ENCODE results near the gene SDS. TPM values are rescaled to one million over a fixed set of nuclear protein-coding genes. Genes with fewer than 3 reads are reported as not detected.

The SDS gene
- total RNA-seq, 1 experiment from 2014 or later = not detected

- no peak overlapping the region for H3K27ac ChIP-seq (ENCODE audit: low read length)
- H3K9ac ChIP-seq (ENCODE audit: low read length) = no peak overlapping the region
- 0 out of 2 replicates have a peak, but pooled peaks cover 5% of the 10 kb centered on the region for H4K20me1 ChIP-seq (ENCODE audit: insufficient read depth, low read depth, low read length)
- H3K27me3 ChIP-seq (ENCODE audit: low read length) = no peaks in the 10 kb centered on the region
- no peak overlapping the region for H3K4me2 ChIP-seq (ENCODE audit: low read depth, low read length, poor library complexity, severe bottlenecking)
- H3K79me2 ChIP-seq (ENCODE audit: low read length) = no peaks in the 10 kb centered on the region
- peaks cover 26% of the 10 kb centered on the region for H3K4me1 ChIP-seq (ENCODE audit: low read length)
- no peak overlapping the region for H2AFZ ChIP-seq (ENCODE audit: low read length)
- no peak for DNase-seq
- no peaks in the 10 kb centered on the region for H3K9me3 ChIP-seq (ENCODE audit: low read length)
- H3K36me3 ChIP-seq (ENCODE audit: insufficient read depth, low read length) = no peaks in the 10 kb centered on the region
- no peaks in the 10 kb centered on the region for H3K9me2 ChIP-seq (replicated peaks; ENCODE audit: insufficient read depth, low read length)
- no peak overlapping the region for H3K4me3 ChIP-seq (ENCODE audit: low read length)
These were observed 19.4 kb upstream of the SDS start for GRCh38 chr12:113422886-113423669.

DNA sequence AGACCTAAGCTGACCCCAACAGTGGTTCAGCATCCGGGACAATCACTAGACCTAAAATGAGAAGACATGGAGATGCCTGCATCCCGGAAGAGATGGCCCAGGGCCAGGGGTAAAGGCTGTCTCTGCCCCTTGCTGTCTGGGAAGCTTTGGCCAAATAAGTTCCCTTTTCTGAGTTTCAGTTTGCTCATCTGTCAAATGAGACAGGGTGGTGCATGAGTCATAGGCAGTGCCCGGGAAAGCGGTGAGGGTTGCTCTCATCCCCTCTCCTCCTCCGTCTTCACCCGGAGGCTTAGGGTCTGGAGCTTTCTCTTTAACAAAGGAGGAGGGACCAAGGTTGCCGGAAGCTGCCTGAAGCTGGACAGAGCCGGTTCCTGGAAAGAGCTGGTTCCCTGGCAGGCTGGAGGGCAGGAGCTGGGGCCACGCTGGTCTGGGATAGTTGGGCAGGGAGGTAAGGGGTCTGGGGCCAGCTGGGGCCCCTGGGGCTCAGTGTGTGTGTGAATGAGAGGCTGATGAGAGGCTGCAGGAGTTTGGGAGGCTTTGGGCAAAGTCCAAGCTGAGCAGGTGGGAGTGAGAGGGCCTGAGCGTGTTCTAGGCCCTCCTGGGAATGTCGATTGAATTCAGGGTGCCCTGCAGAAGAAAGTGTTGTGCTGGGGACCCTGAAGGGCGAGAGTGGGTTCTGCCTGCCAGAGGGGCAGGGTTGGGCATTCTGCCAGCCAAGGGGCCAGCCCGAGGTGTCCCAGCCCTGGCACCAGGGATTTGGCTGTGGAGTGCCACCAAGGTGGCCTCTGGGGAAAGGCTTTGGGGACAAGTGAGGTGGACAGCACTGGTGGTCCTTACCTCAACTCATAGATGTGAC lies 18.6 kb upstream of the SDS start, which contains the start of gene SDSL:
SDSL (plus strand) TSS at position 351 of the 856 bp plus-strand sequence. CDS start 5,603 bp downstream, outside the sequence.
- DNase-seq = peak; percentile 83
- H3K4me3 ChIP-seq (ENCODE audit: low read length) = no peak within 1 kb of the TSS; the same call in 1 of the 2 replicates

GRCh38 chr12:113420996-113421595 lies 17.4 kb upstream of the SDS start:
- Histone ChIP-seq H3K9me2 (replicated peaks; ENCODE audit: insufficient read depth, low read length) (no peaks in the 10 kb centered on the region), H2AFZ (ENCODE audit: low read length) (no peak overlapping the region), H3K9me3 (ENCODE audit: low read length) (no peaks in the 10 kb centered on the region), H3K27ac (ENCODE audit: low read length) (no peak overlapping the region), H3K79me2 (ENCODE audit: low read length) (no peaks in the 10 kb centered on the region), H3K27me3 (ENCODE audit: low read length) (no peaks in the 10 kb centered on the region), H3K36me3 (ENCODE audit: insufficient read depth, low read length) (no peaks in the 10 kb centered on the region), H3K4me2 (ENCODE audit: low read depth, low read length, poor library complexity, severe bottlenecking) (no peak overlapping the region), H4K20me1 (ENCODE audit: insufficient read depth, low read depth, low read length) (0 out of 2 replicates have a peak, but pooled peaks cover 5% of the 10 kb centered on the region), H3K9ac (ENCODE audit: low read length) (no peak overlapping the region), H3K4me3 (ENCODE audit: low read length) (no peak overlapping the region), H3K4me1 (ENCODE audit: low read length) (peaks cover 19% of the 10 kb centered on the region)
- DNase-seq = no peak

More for the DNA sequence above, 18.6 kb upstream of the SDS start, which contains the start of gene SDSL:
- H3K27me3 ChIP-seq (ENCODE audit: low read length) = no peaks in the 10 kb centered on the region
- H3K4me1 ChIP-seq (ENCODE audit: low read length) = peaks cover 26% of the 10 kb centered on the region
- H3K79me2 ChIP-seq (ENCODE audit: low read length) = no peaks in the 10 kb centered on the region
- no peaks in the 10 kb centered on the region for H3K9me2 ChIP-seq (replicated peaks; ENCODE audit: insufficient read depth, low read length)
- 0 out of 2 replicates have a peak, but pooled peaks cover 5% of the 10 kb centered on the region for H4K20me1 ChIP-seq (ENCODE audit: insufficient read depth, low read depth, low read length)
- no peaks in the 10 kb centered on the region for H3K36me3 ChIP-seq (ENCODE audit: insufficient read depth, low read length)
- no peak within 1 kb of the TSS for H3K9ac ChIP-seq (ENCODE audit: low read length)
- peak within 1 kb of the TSS; percentile 48 for H3K4me2 ChIP-seq (ENCODE audit: low read depth, low read length, poor library complexity, severe bottlenecking)
- H3K9me3 ChIP-seq (ENCODE audit: low read length) = no peaks in the 10 kb centered on the region
- H3K27ac ChIP-seq (ENCODE audit: low read length) = no peak within 1 kb of the TSS
- no peak within 1 kb of the TSS for H2AFZ ChIP-seq (ENCODE audit: low read length)

DNA sequence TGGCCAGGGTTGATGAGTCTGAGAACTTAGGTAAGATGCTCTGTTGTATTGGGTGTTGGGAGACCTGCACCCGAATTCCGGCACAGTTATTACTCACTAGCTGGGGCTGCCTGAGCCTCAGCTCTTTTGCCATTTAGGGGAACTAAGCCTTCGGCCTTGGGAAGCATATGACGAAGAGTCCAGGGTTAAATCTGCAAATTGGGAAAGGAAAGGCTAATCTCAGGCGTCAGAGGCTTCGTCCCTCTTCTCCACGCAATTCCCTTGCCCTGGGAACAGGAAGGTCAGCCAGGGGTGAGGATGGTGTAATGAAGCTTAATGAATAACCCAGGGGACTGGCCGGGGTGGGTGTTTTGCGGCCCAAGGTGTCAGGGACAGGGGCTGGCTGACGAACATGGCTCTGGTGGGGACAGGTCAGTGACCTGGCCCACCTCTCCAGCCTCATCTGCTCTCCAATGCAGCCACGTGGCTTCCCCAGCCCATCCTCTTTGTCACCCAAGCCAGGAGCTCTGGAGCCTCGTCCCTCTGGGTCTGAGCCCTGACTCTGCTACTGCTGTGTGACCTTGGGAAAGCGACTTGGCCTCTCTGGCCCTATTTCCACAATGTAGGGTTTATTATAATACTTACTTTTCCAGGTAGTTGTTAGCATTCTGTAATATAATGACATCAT lies 14.7 kb upstream of the SDS start:
- Histone ChIP-seq H4K20me1 (ENCODE audit: insufficient read depth, low read depth, low read length) (0 out of 2 replicates have a peak, but pooled peaks cover 5% of the 10 kb centered on the region), H3K27me3 (ENCODE audit: low read length) (no peaks in the 10 kb centered on the region), H3K9me2 (replicated peaks; ENCODE audit: insufficient read depth, low read length) (no peaks in the 10 kb centered on the region), H3K27ac (ENCODE audit: low read length) (no peak overlapping the region), H3K9me3 (ENCODE audit: low read length) (no peaks in the 10 kb centered on the region), H2AFZ (ENCODE audit: low read length) (no peak overlapping the region), H3K4me3 (ENCODE audit: low read length) (no peak overlapping the region), H3K4me2 (ENCODE audit: low read depth, low read length, poor library complexity, severe bottlenecking) (no peak overlapping the region), H3K36me3 (ENCODE audit: insufficient read depth, low read length) (no peaks in the 10 kb centered on the region), H3K79me2 (ENCODE audit: low read length) (no peaks in the 10 kb centered on the region), H3K9ac (ENCODE audit: low read length) (no peak overlapping the region), H3K4me1 (ENCODE audit: low read length) (peaks cover 13% of the 10 kb centered on the region)
- DNase-seq = no peak

DNA sequence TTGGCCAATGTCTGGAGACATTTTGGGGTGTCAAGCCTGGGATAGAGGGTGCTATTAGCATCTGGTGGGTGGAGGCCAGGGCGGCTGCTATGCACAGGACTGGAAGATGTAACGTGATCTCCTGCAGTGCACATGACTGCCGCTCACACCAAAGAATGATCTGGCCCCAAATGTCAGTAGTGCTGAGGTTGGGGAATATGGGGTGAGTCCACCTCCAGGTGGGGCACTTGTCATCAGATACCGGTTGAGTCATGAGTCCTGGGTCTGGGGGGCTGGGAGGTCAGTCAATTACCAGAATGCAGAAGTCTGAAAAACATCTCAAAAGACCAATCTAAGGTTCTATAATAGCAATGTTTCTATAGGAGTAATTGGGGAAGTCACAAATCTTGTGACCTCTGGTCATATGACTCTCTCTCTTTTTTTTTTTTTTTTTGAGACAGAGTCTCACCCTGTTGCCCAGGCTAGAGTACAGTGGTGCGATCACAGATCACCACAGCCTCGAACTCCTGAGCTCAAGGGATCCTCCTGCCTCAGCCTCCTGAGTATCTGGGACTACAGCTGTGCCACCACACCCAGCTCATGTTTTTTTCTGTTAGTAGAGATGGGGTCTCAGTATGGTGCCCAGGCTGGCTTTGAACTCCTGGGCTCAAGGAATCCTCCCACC lies 12.5 kb upstream of the SDS start:
- Histone ChIP-seq H3K9ac (ENCODE audit: low read length) (no peak overlapping the region), H3K4me3 (ENCODE audit: low read length) (no peak overlapping the region), H3K9me3 (ENCODE audit: low read length) (no peaks in the 10 kb centered on the region), H3K27ac (ENCODE audit: low read length) (no peak overlapping the region), H3K9me2 (replicated peaks; ENCODE audit: insufficient read depth, low read length) (no peaks in the 10 kb centered on the region), H4K20me1 (ENCODE audit: insufficient read depth, low read depth, low read length) (no peaks in the 10 kb centered on the region), H3K79me2 (ENCODE audit: low read length) (no peaks in the 10 kb centered on the region), H2AFZ (ENCODE audit: low read length) (no peak overlapping the region), H3K4me2 (ENCODE audit: low read depth, low read length, poor library complexity, severe bottlenecking) (no peak overlapping the region), H3K36me3 (ENCODE audit: insufficient read depth, low read length) (no peaks in the 10 kb centered on the region), H3K4me1 (ENCODE audit: low read length) (peaks cover 2% of the 10 kb centered on the region; the same call in 1 of the 2 replicates), H3K27me3 (ENCODE audit: low read length) (no peaks in the 10 kb centered on the region)
- DNase-seq = no peak

GRCh38 chr12:113414519-113415038 lies 10.9 kb upstream of the SDS start:
- no peaks in the 10 kb centered on the region for H3K9me2 ChIP-seq (replicated peaks; ENCODE audit: insufficient read depth, low read length)
- no peaks in the 10 kb centered on the region for H4K20me1 ChIP-seq (ENCODE audit: insufficient read depth, low read depth, low read length)
- H3K4me3 ChIP-seq (ENCODE audit: low read length) = no peak overlapping the region
- H3K9ac ChIP-seq (ENCODE audit: low read length) = no peak overlapping the region
- no peaks in the 10 kb centered on the region for H3K36me3 ChIP-seq (ENCODE audit: insufficient read depth, low read length)
- H3K27ac ChIP-seq (ENCODE audit: low read length) = no peak overlapping the region
- H2AFZ ChIP-seq (ENCODE audit: low read length) = no peak overlapping the region
- no peaks in the 10 kb centered on the region for H3K27me3 ChIP-seq (ENCODE audit: low read length)
- H3K4me2 ChIP-seq (ENCODE audit: low read depth, low read length, poor library complexity, severe bottlenecking) = no peak overlapping the region
- H3K9me3 ChIP-seq (ENCODE audit: low read length) = no peaks in the 10 kb centered on the region
- H3K4me1 ChIP-seq (ENCODE audit: low read length) = peaks cover 2% of the 10 kb centered on the region; the same call in 1 of the 2 replicates
- no peaks in the 10 kb centered on the region for H3K79me2 ChIP-seq (ENCODE audit: low read length)
- no peak for DNase-seq

- Histone ChIP-seq H2AFZ (ENCODE audit: low read length) (no peak overlapping the region), H4K20me1 (ENCODE audit: insufficient read depth, low read depth, low read length) (no peaks in the 10 kb centered on the region), H3K4me2 (ENCODE audit: low read depth, low read length, poor library complexity, severe bottlenecking) (no peak overlapping the region), H3K4me3 (ENCODE audit: low read length) (no peak overlapping the region), H3K9ac (ENCODE audit: low read length) (no peak overlapping the region), H3K27me3 (ENCODE audit: low read length) (no peaks in the 10 kb centered on the region), H3K9me3 (ENCODE audit: low read length) (no peaks in the 10 kb centered on the region), H3K27ac (ENCODE audit: low read length) (no peak overlapping the region), H3K9me2 (replicated peaks; ENCODE audit: insufficient read depth, low read length) (no peaks in the 10 kb centered on the region), H3K36me3 (ENCODE audit: insufficient read depth, low read length) (no peaks in the 10 kb centered on the region), H3K4me1 (ENCODE audit: low read length) (peaks cover 2% of the 10 kb centered on the region; the same call in 1 of the 2 replicates), H3K79me2 (ENCODE audit: low read length) (no peaks in the 10 kb centered on the region)
- DNase-seq = no peak
These were observed 9.8 kb upstream of the SDS start for GRCh38 chr12:113413488-113413939.
